ENCODE measurements around the gene EMILIN1. TPM values are rescaled to one million over a fixed set of nuclear protein-coding genes. Genes with fewer than 3 reads are reported as not detected.

EMILIN1 gene
- 397 and 406 TPM in 2 replicates for total RNA-seq

GRCh38 chr2:27078267-27079194 lies at the start of gene EMILIN1:
EMILIN1 (plus strand) TSS chr2:27078615; CDS start chr2:27079066, 451 bp downstream.

GRCh38 chr2:27032495-27033252 lies 45.7 kb upstream of the EMILIN1 start, which contains the start of gene TMEM214:
TMEM214 (plus strand) TSS chr2:27032965; CDS start chr2:27033016, 51 bp downstream.

DNA sequence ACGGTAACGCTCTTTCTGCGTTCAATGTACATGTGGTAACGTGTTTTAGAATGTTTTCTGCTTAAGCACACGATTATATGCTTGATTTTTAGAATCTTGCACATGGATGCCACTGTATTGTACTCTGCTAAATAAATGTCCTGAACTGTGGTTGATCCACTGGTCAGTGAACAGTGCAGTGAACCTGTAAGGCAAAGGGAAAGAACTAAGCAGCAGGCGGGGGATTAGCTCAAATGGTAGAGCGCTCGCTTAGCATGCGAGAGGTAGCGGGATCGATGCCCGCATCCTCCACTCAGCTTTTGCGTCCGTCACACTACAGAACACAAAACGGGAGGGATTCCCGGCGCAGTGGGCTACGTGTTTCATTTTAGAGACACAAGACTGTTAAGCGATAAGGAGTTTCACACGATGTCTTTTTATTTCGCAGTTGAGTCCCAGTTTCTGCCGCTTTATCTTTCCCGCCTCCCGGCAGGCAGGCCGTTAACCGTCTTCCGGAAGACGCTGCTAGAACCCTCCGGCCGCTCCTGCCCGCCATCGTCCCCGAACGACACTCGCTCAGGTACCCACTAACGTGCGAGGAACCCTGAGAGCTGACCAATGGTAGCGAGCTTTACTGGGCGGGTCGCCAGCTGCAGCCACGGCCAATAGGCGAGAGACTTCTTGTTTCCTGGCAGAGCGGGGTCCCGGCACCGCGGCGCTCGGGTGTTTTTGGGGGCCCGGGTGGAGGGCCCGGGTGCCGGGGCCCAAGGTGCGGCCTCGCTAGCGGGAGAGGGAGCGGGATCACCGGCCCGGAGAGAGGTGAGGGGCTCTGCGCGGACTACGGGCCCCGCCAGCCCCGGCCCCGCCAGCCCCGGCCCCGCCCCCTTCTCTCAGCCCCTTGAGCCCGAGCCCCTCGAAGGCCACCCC lies 27.2 kb upstream of the EMILIN1 start, which contains the start of gene AGBL5:
AGBL5 (plus strand) TSS at position 673 of the 906 bp plus-strand sequence. CDS start 1,291 bp downstream, outside the sequence.

DNA sequence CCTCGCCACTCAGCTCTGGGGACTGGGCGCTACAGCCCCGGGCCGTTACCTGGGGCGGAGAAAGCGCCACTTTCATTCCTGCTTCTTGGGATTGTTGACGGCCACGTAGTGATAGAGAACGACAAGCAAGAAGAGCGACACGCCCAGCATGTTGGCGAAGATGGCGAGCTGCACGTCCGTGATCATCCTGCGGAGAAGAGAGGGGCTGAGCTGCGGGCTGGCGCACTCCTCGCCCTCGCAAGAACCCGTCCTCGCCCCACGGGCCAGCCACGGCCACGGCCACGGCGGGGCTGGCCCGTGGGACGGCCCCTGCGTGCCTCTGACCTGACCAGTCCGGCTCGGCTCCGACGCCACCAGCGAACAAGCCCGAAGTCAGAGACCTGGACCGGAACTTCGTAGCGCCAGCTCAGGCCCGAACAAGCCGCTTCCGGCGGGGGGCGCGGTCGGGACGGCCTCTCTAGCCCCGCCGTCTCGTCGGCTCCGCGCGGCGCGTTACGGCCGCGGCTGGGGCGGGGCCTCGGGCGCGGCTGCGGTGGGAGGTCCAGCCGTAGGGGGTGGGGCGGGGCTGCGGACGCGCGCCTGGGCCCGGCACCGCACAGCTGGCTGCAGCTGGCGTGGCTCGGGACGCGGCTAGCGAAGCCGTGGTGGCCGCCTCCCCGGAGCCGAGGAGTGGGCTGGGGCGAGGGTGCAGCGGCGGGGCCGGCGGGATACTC lies 7.0 kb upstream of the EMILIN1 start, which contains the start of gene OST4:
OST4 (minus strand) TSS at position 378 of the 713 bp plus-strand sequence.

DNA sequence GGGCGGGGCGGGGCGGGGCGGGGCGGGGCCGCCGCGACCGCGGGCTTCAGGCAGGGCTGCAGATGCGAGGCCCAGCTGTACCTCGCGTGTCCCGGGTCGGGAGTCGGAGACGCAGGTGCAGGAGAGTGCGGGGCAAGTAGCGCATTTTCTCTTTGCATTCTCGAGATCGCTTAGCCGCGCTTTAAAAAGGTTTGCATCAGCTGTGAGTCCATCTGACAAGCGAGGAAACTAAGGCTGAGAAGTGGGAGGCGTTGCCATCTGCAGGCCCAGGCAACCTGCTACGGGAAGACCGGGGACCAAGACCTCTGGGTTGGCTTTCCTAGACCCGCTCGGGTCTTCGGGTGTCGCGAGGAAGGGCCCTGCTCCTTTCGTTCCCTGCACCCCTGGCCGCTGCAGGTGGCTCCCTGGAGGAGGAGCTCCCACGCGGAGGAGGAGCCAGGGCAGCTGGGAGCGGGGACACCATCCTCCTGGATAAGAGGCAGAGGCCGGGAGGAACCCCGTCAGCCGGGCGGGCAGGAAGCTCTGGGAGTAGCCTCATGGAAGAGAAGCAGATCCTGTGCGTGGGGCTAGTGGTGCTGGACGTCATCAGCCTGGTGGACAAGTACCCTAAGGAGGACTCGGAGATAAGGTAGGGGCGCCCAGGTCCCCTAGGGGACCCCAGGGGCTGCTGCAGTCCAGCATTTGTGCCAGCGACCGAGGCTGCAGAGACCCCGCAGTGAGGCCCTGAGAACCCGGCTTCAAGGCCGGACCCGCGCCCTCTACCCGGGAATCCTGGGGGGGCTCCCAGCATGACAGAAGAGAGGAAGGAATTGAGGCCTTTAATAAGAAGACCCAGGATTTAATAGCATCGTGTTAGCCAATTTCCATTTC lies 8.5 kb downstream of the EMILIN1 start, which contains the start of gene KHK:
KHK (plus strand) TSS at position 49 of the 870 bp plus-strand sequence; CDS start at position 537, 488 bp downstream.

GRCh38 chr2:27118525-27119329 lies 40.3 kb downstream of the EMILIN1 start, which contains the start of gene CGREF1:
CGREF1 (minus strand) TSS chr2:27119128; CDS start chr2:27104366, 14,762 bp downstream.

GRCh38 chr2:27123302-27124150 lies 45.1 kb downstream of the EMILIN1 start, which contains the start of gene ABHD1:
ABHD1 (plus strand) TSS chr2:27123815; CDS start chr2:27123949, 134 bp downstream.

GRCh38 chr2:27133905-27134780 lies 55.7 kb downstream of the EMILIN1 start, which contains the start of gene PREB:
PREB (minus strand) TSS chr2:27134636; CDS start chr2:27134421, 215 bp downstream.

Other genes with a start within 250 kb of the EMILIN1 start
- gene DPYSL5, start 230.5 kb upstream of the EMILIN1 start, total RNA-seq = under 0.01 TPM in 1 of 2 replicates, not detected in the other
- gene MAPRE3, start 108.0 kb upstream of the EMILIN1 start, total RNA-seq = 4.3 and 6.2 TPM in 2 replicates
- 61.7 and 62.7 TPM in 2 replicates for gene TMEM214, start 45.6 kb upstream of the EMILIN1 start, total RNA-seq
- gene AGBL5, start 26.9 kb upstream of the EMILIN1 start, total RNA-seq = 25.9 and 31.5 TPM in 2 replicates
- gene OST4, start 7.0 kb upstream of the EMILIN1 start, total RNA-seq = 530 and 553 TPM in 2 replicates
- 0.89 and 3.5 TPM in 2 replicates for gene KHK, start 8.2 kb downstream of the EMILIN1 start, total RNA-seq
- gene CGREF1, start 40.5 kb downstream of the EMILIN1 start, total RNA-seq = 0.29 and 1.8 TPM in 2 replicates
- not detected in 2 replicates for gene ABHD1, start 45.2 kb downstream of the EMILIN1 start, total RNA-seq
- 49.8 and 70.1 TPM in 2 replicates for gene PREB, start 56.0 kb downstream of the EMILIN1 start, total RNA-seq
- not detected in 2 replicates for gene PRR30, start 60.8 kb downstream of the EMILIN1 start, total RNA-seq
- not detected in 2 replicates for gene TCF23, start 70.4 kb downstream of the EMILIN1 start, total RNA-seq
- 246 and 294 TPM in 2 replicates for gene ATRAID, start 133.4 kb downstream of the EMILIN1 start, total RNA-seq
- gene SLC5A6, start 133.7 kb downstream of the EMILIN1 start, total RNA-seq = 21.0 and 24.8 TPM in 2 replicates
- gene CAD, start 138.8 kb downstream of the EMILIN1 start, total RNA-seq = 41.5 and 65.4 TPM in 2 replicates
- not detected in 2 replicates for gene SLC30A3, start 184.4 kb downstream of the EMILIN1 start, total RNA-seq
- gene DNAJC5G, start 196.8 kb downstream of the EMILIN1 start, total RNA-seq = not detected in 2 replicates
- gene TRIM54, start 203.8 kb downstream of the EMILIN1 start, total RNA-seq = under 0.01 TPM in 1 of 2 replicates, not detected in the other
- gene UCN, start 229.8 kb downstream of the EMILIN1 start, total RNA-seq = not detected in 2 replicates
- 134 TPM in 2 replicates for gene MPV17, start 244.5 kb downstream of the EMILIN1 start, total RNA-seq